HepG2 (cell line): ENCODE data around the gene SSH3. TPM values are rescaled to one million over a fixed set of nuclear protein-coding genes. Genes with fewer than 3 reads are reported as not detected.

ENCODE experiments used
- AKNA ChIP-seq: sonication (generic); formaldehyde crosslinking; IDR thresholded peaks from 2 replicates; pipeline ENCODE4 v1.4.0; 2020; ENCODE audit warnings: missing genetic modification reagents, borderline replicate concordance
- CC2D1A ChIP-seq: sonication (generic); formaldehyde crosslinking; IDR thresholded peaks from 2 replicates; pipeline ENCODE4 v1.8.1; 2023; ENCODE audit warnings: mild to moderate bottlenecking, missing genetic modification reagents
- E2F1 ChIP-seq: sonication (generic); formaldehyde crosslinking; IDR thresholded peaks from 2 replicates; pipeline ENCODE4 v1.5.0; 2020; ENCODE audit warnings: missing genetic modification reagents
- KDM4B ChIP-seq: sonication (generic); formaldehyde crosslinking; IDR thresholded peaks from 2 replicates; pipeline ENCODE4 v1.4.0; 2020; ENCODE audit warnings: missing genetic modification reagents
- MAFF ChIP-seq: IDR thresholded peaks from 2 replicates; pipeline ENCODE4 v1.6.1; 2011; ENCODE audit warnings: low read depth, low read length, improper control_type of control experiment
- MIER2 ChIP-seq: IDR thresholded peaks from 2 replicates; pipeline ENCODE4 v1.6.1; 2016; ENCODE audit warnings: missing biosample characterization, missing genetic modification reagents
- PRDM15 ChIP-seq: sonication (generic); formaldehyde crosslinking; IDR thresholded peaks from 2 replicates; pipeline ENCODE4 v1.4.0; 2020; ENCODE audit warnings: missing genetic modification reagents
- SATB2 ChIP-seq: sonication (generic); formaldehyde crosslinking; IDR thresholded peaks from 2 replicates; pipeline ENCODE4 v1.5.0; 2020; ENCODE audit warnings: missing genetic modification reagents
- SKI ChIP-seq: fragments of 450-650 bp; IDR thresholded peaks from one replicate; pipeline ENCODE4 v1.6.1; 2018; ENCODE audit warnings: mild to moderate bottlenecking; ENCODE audit not compliant: partially characterized antibody
- SOX5 ChIP-seq: IDR thresholded peaks from 2 replicates; pipeline ENCODE4 v1.6.1; 2016; ENCODE audit warnings: borderline replicate concordance
- THYN1 ChIP-seq: sonication (generic); formaldehyde crosslinking; IDR thresholded peaks from 2 replicates; pipeline ENCODE4 v1.8.1; 2023; ENCODE audit warnings: low read depth, mild to moderate bottlenecking, moderate library complexity, missing genetic modification reagents, borderline replicate concordance
- ZBTB20 ChIP-seq: sonication (generic); formaldehyde crosslinking; IDR thresholded peaks from 2 replicates; pipeline ENCODE4 v1.8.1; 2023; ENCODE audit warnings: missing genetic modification reagents, low read depth, mild to moderate bottlenecking, borderline replicate concordance
- ZBTB33 ChIP-seq: sonication (generic); formaldehyde crosslinking; IDR thresholded peaks from 2 replicates; pipeline ENCODE4 v1.4.0; 2020; ENCODE audit warnings: missing genetic modification reagents
- ZNF20 ChIP-seq: sonication (generic); formaldehyde crosslinking; IDR thresholded peaks from 2 replicates; pipeline ENCODE4 v1.4.0; 2020; ENCODE audit warnings: mild to moderate bottlenecking, moderate library complexity, missing genetic modification reagents
- ZNF3 ChIP-seq: IDR thresholded peaks from 2 replicates; pipeline ENCODE4 v1.7.0; 2017; ENCODE audit warnings: inconsistent platforms
- polyA plus RNA-seq, 8 experiments: library from polyadenylated mRNA; depleted of rRNA in 3 of 8; stranded (reverse) in 7 of 8; unstranded in 1 of 8; fragments of >200 nt; fragmentation: Illumina TruSeq in 4 of 8; extraction: Trizol in 4 of 8; gene quantifications; 2 replicates each; pipeline versions ENCODE4 v1.2.1 to v1.2.3, GENCODE V29; 2011 to 2016; ENCODE audit warnings: low read depth in 4 of 8, missing spikeins in 1 of 8, mixed read lengths in 1 of 8; ENCODE audit not compliant: insufficient read depth in 1 of 8
- total RNA-seq, 5 experiments: library from RNA; depleted of rRNA; stranded (reverse); fragments of >200 nt; fragmentation: Illumina TruSeq; extraction: Trizol; gene quantifications; 2 replicates each; pipeline ENCODE4 v1.2.3, GENCODE V29; 2016; ENCODE audit warnings: low read depth in 1 of 5

The SSH3 gene
- total and polyA plus RNA-seq, 2 of the 13 experiments (the other 11 are each of a cell fraction or from before 2014, with no cell fraction given) = 12.4 to 18.8 TPM

GRCh38 chr11:67288198-67288451, 15.2 kb upstream of the SSH3 start (continued):
- TF ChIP-seq PRDM15 (CRISPR knock-in tag) (no peak), SKI (no peak), E2F1 (CRISPR knock-in tag) (no peak), ZBTB33 (CRISPR knock-in tag) (no peak), SATB2 (CRISPR knock-in tag) (no peak), AKNA (no peak), MIER2 (CRISPR knock-in tag) (no peak), THYN1 (no peak), KDM4B (0 out of 2 replicates have a peak, but pooled peaks have one; percentile 18), ZBTB20 (CRISPR knock-in tag) (peak; percentile 80; the same call in 1 of the 2 replicates), SOX5 (CRISPR knock-in tag) (no peak; the same call in 1 of the 2 replicates), ZNF20 (no peak), CC2D1A (CRISPR knock-in tag) (no peak), ZNF3 (CRISPR knock-in tag) (0 out of 2 replicates have a peak, but pooled peaks have one; percentile 17), MAFF (no peak)
